HEK293 (cell line): Measurements from ENCODE around the gene RHOT1.
A peak's percentile ranks its signal among the peaks of the same experiment; 100 is the strongest.

Experiments
- CTCF ChIA-PET: fragments of 350-600 bp; formaldehyde crosslinking; extraction: SDS; loops from one replicate; lab custom pipeline; 2021; ENCODE audit warnings: antibody characterized with exemption; lab: Yijun Ruan, JAX
- POLR2A ChIA-PET: fragments of 300-600 bp; formaldehyde crosslinking; extraction: SDS; loops from one replicate; lab custom pipeline; 2020; ENCODE audit warnings: antibody characterized with exemption, inconsistent platforms; lab: Yijun Ruan, JAX
- H3K27ac ChIP-seq: fragments of 200-500 bp; sonication (Bioruptor generic); 2 replicates; pipeline ENCODE4 v1.5.1; 2014; ENCODE audit warnings: low read depth, low read length, control low read depth, inconsistent platforms; ENCODE audit errors: extremely low read depth
- H3K36me3 ChIP-seq, 2 experiments: fragments of 200-500 bp in 1 of 2; sonication (Bioruptor generic) in 1 of 2; 1 replicate in 1 of 2; 2 replicates in 1 of 2; pipeline ENCODE4 v1.5.1; 2014 to 2017; ENCODE audit warnings: inconsistent platforms in 2 of 2, low read length in 2 of 2; ENCODE audit not compliant: control insufficient read depth in 2 of 2, insufficient read depth in 1 of 2
- H3K4me1 ChIP-seq: fragments of 200-500 bp; sonication (Bioruptor generic); 2 replicates; pipeline ENCODE4 v1.5.1; 2014; ENCODE audit warnings: mild to moderate bottlenecking, low read length, inconsistent platforms; ENCODE audit not compliant: control insufficient read depth, insufficient read depth
- H3K4me3 ChIP-seq: 2 replicates; pipeline ENCODE4 v1.5.1; 2011; ENCODE audit warnings: low read depth, mild to moderate bottlenecking, control low read depth, low read length, moderate library complexity
- H3K9me3 ChIP-seq: fragments of 200-500 bp; sonication (Bioruptor generic); 2 replicates; pipeline ENCODE4 v1.5.1; 2014; ENCODE audit warnings: low read depth, low read length, inconsistent platforms; ENCODE audit not compliant: control insufficient read depth, insufficient read depth
- GLIS1 ChIP-seq: fragments of 450-650 bp; formaldehyde crosslinking; IDR thresholded peaks from 2 replicates; pipeline ENCODE4 v1.5.1; 2016; ENCODE audit warnings: missing biosample characterization, missing genetic modification characterization
- HOXC10 ChIP-seq: sonication (generic); formaldehyde crosslinking; IDR thresholded peaks from 2 replicates; pipeline ENCODE4 v1.8.1; 2023; ENCODE audit warnings: mild to moderate bottlenecking, missing genetic modification reagents
- PRDM1 ChIP-seq: fragments of 450-650 bp; formaldehyde crosslinking; IDR thresholded peaks from 2 replicates; pipeline ENCODE4; 2016; ENCODE audit warnings: missing biosample characterization, missing genetic modification characterization
- REPIN1 ChIP-seq: fragments of 450-650 bp; formaldehyde crosslinking; IDR thresholded peaks from 2 replicates; pipeline ENCODE4 v1.5.1; 2017; ENCODE audit warnings: missing biosample characterization, missing genetic modification characterization, low read depth
- ZNF174 ChIP-seq: fragments of 450-650 bp; formaldehyde crosslinking; IDR thresholded peaks from 2 replicates; pipeline ENCODE4 v1.5.0; 2017; ENCODE audit warnings: missing biosample characterization, mild to moderate bottlenecking, missing genetic modification characterization
- ZNF23 ChIP-seq: fragments of 450-650 bp; formaldehyde crosslinking; IDR thresholded peaks from 2 replicates; pipeline ENCODE4 v1.5.1; 2016; ENCODE audit warnings: missing biosample characterization, missing genetic modification characterization, borderline replicate concordance
- ZNF501 ChIP-seq: fragments of 450-650 bp; formaldehyde crosslinking; IDR thresholded peaks from 2 replicates; pipeline ENCODE4 v1.5.1; 2016; ENCODE audit warnings: missing biosample characterization, missing genetic modification characterization
- ZNF510 ChIP-seq: fragments of 450-650 bp; formaldehyde crosslinking; IDR thresholded peaks from 2 replicates; pipeline ENCODE4 v1.5.1; 2018; ENCODE audit warnings: mild to moderate bottlenecking, missing genetic modification characterization, missing biosample characterization; ENCODE audit not compliant: insufficient replicate concordance
- ZNF707 ChIP-seq: fragments of 450-650 bp; formaldehyde crosslinking; IDR thresholded peaks from 2 replicates; pipeline ENCODE4 v1.5.1; 2016; ENCODE audit warnings: missing biosample characterization, missing genetic modification characterization
- TF ChIP-seq, protein P1 (sequence below): fragments of 450-650 bp; formaldehyde crosslinking; IDR thresholded peaks from 2 replicates; pipeline ENCODE4 v1.5.1; 2017; ENCODE audit warnings: missing biosample characterization, missing genetic modification characterization
- TF ChIP-seq, protein P2 (sequence below): fragments of 450-650 bp; formaldehyde crosslinking; IDR thresholded peaks from 2 replicates; pipeline ENCODE4 v1.5.1; 2017; ENCODE audit warnings: missing biosample characterization, missing genetic modification characterization

Gene RHOT1

DNA sequence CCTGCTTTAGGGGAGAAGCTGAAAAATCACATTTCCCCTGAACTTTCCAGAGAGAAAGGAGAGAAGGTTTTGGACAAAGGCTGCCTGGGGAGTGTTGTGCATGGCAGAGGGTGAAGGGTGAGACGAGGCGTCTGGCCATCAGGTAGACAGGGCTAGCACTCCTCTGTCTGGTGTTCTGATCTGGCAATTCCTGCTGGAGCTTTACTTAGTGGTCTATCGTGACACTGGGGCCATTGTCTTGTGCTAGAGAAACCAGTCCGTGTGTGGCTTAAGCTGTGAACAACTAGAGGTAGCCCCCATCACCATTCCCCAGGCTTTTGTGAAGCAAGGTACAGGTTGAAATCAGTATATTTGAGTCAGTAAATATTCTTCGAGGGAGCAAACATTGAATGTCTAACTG is 131.8 kb downstream of the RHOT1 start:
- H3K4me1 ChIP-seq = peaks cover 7% of the 10 kb centered on the region; the same call in 1 of the 2 replicates
- H3K36me3 ChIP-seq = no peaks in the 10 kb centered on the region
- no peak overlapping the region for H3K4me3 ChIP-seq
- no peaks in the 10 kb centered on the region for H3K9me3 ChIP-seq
- no peak overlapping the region for H3K27ac ChIP-seq
- TF ChIP-seq, protein P1, sequence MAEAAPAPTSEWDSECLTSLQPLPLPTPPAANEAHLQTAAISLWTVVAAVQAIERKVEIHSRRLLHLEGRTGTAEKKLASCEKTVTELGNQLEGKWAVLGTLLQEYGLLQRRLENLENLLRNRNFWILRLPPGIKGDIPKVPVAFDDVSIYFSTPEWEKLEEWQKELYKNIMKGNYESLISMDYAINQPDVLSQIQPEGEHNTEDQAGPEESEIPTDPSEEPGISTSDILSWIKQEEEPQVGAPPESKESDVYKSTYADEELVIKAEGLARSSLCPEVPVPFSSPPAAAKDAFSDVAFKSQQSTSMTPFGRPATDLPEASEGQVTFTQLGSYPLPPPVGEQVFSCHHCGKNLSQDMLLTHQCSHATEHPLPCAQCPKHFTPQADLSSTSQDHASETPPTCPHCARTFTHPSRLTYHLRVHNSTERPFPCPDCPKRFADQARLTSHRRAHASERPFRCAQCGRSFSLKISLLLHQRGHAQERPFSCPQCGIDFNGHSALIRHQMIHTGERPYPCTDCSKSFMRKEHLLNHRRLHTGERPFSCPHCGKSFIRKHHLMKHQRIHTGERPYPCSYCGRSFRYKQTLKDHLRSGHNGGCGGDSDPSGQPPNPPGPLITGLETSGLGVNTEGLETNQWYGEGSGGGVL (tag by site-specific recombination) = no peak
- TF ChIP-seq ZNF707 (tag by site-specific recombination) = no peak
- no peak for TF ChIP-seq ZNF501 (tag by site-specific recombination)
- TF ChIP-seq PRDM1 (tag by site-specific recombination) = peak; percentile 11; the same call in 1 of the 2 replicates
- no peak for TF ChIP-seq REPIN1 (tag by site-specific recombination)
- ChIA-PET CTCF (interaction anchor here (0.7 to 1.4 kb wide), 3 partner anchors 12 to 105 kb away, joined by 3 to 7 read pairs (median 5); no protein-coding TSS in a partner anchor), POLR2A (no interaction called here)

GRCh38 chr17:32274643-32275042 is 132.3 kb downstream of the RHOT1 start:
- Histone ChIP-seq H3K9me3 (no peaks in the 10 kb centered on the region), H3K36me3 (no peaks in the 10 kb centered on the region)
- TF ChIP-seq ZNF174 (no peak), ZNF510 (tag by site-specific recombination) (no peak), ZNF23 (tag by site-specific recombination) (no peak), GLIS1 (tag by site-specific recombination) (no peak), HOXC10 (CRISPR knock-in tag) (no peak)
- TF ChIP-seq, protein P2, sequence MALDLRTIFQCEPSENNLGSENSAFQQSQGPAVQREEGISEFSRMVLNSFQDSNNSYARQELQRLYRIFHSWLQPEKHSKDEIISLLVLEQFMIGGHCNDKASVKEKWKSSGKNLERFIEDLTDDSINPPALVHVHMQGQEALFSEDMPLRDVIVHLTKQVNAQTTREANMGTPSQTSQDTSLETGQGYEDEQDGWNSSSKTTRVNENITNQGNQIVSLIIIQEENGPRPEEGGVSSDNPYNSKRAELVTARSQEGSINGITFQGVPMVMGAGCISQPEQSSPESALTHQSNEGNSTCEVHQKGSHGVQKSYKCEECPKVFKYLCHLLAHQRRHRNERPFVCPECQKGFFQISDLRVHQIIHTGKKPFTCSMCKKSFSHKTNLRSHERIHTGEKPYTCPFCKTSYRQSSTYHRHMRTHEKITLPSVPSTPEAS (tag by site-specific recombination) = peak; percentile 86
- TF ChIP-seq, all 188 proteins: peak for 1
- ChIA-PET CTCF (interaction anchor here (0.5 to 1.4 kb wide), 3 partner anchors 13 to 43 kb away, joined by 3 to 7 read pairs (median 3); no protein-coding TSS in a partner anchor), POLR2A (no interaction called here)
- no peak overlapping the region for H3K27ac ChIP-seq
- H3K4me1 ChIP-seq = peaks cover 7% of the 10 kb centered on the region; the same call in 1 of the 2 replicates
- no peak overlapping the region for H3K4me3 ChIP-seq
